HG03439 (cell line): ENCODE measurements around the gene HLA-DQB1.

Experiments
- ATAC-seq: cut with Tn5 transposase; IDR thresholded peaks from one replicate; pipeline ENCODE4 v1.9.1; 2021; ENCODE audit warnings: mild to moderate bottlenecking, moderate library complexity; ENCODE audit not compliant: unreplicated experiment

The HLA-DQB1 gene

GRCh38 chr6:32627831-32628230, 38.6 kb downstream of the HLA-DQB1 start:
- ATAC-seq: no peak

DNA sequence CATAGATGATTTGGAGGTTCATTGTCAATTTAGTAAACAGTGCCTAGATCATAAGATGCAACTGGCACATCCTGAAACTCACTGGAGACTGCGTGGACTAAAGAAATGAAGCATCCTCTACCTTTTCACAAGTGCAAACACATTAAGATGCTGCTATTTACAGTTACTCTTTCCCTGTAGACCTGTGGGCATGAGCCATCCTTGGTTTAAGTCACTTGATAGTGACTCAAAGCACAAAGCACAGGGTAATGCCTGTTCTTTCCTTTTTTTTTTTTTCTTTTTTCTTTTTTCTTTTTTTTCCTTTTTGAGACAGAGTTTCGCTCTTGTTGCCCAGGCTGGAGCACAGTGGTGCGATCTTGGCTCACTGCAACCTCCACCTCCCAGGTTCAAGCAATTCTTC, 39.2 kb downstream of the HLA-DQB1 start:
- ATAC-seq: no peak

GRCh38 chr6:32625137-32625536, 41.3 kb downstream of the HLA-DQB1 start:
- ATAC-seq: no peak

DNA sequence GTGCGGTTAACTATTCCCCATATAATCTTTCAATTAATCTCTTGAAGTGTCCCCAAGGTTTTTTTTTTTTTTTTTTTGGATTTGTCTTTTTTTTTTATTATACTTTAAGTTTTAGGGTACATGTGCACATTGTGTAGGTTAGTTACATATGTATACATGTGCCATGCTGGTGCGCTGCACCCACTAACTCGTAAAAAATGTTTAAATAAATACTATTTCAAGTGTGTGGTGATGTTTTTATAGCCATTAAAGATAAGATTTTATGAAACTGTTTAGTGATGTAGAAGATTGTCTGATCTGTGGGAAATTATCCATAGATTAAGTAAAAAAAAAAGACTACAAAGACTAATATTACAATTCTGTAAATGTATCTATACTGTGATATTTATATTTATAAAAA, 41.9 kb downstream of the HLA-DQB1 start:
- no peak for ATAC-seq

GRCh38 chr6:32623693-32624092, 42.8 kb downstream of the HLA-DQB1 start:
- no peak for ATAC-seq

DNA sequence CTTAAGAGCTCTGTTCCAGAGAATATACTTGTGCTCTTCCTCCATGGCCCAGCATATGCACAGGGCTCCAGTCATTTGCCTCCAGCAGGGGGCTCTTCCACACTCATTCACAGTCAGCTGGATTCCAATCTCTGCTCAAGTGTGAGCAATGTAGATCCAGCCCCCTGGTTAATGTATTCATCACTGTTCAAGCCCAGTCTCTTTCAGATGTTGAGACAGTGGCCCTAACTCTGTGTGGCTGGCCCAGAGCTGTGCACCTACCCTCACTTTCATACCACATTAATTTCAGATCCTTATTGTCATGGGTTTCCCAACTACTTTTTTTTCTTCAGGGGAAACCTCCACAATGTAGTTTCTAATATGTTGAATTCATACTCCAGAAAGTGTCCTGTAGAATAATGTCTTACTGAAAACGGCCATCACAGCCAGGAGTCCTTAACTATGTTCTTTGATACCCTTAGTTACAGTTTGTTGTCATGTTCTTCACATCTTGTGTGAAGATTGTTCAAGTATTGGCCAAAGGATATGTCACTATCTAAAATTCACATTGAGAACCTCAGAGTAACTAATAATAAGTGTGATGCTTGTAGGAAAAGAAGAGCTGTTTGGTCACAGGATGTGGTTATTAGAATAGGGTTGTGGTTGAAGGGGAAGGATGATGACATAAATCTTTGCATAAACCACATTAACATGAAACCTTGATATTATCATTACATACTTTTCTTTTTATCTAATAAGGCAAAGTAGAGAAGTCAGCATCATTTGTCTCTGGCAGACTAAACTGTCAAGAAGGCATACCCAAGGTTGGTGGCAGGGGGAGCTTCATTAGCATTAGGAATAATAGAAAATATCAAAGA, 43.7 kb downstream of the HLA-DQB1 start:
- ATAC-seq: peak; percentile 73

DNA sequence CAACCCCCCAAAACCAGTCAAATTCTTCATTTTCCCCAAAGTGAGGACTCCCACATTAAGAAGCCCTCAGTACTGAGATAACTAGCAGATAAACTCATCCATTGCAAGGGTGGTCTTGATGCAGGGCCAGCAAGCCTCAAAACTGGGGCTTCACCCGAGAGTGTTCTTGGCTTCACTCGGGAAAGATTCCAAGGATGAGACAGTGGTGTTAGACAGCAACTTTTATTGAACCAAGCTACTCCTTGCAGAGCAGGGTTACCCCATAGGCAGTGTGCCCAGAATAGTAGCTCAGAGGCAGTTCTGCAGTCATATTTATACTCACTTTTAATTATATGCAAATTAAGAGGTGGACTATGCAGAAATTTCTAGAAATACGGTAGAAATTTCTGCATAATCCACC, 45.1 kb downstream of the HLA-DQB1 start:
- ATAC-seq: no peak

DNA sequence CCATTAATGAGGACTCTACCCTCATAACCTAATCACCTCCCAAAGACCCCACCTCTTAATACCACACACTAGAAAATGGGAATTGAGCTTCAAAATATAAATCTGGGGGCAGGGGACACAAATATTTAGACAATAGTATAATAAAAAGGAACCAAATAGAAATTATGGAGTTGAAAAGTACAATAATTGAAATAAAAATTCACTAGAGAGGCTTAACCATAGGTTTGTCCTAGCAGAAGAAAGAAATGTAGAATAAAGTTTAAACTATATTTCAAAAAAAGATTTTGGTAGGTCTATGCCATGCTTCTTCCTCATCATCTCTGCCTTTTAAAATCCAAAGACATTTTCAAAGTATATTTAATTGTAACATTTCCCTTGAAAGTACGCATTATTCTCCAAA, 48.7 kb downstream of the HLA-DQB1 start:
- no peak for ATAC-seq

DNA sequence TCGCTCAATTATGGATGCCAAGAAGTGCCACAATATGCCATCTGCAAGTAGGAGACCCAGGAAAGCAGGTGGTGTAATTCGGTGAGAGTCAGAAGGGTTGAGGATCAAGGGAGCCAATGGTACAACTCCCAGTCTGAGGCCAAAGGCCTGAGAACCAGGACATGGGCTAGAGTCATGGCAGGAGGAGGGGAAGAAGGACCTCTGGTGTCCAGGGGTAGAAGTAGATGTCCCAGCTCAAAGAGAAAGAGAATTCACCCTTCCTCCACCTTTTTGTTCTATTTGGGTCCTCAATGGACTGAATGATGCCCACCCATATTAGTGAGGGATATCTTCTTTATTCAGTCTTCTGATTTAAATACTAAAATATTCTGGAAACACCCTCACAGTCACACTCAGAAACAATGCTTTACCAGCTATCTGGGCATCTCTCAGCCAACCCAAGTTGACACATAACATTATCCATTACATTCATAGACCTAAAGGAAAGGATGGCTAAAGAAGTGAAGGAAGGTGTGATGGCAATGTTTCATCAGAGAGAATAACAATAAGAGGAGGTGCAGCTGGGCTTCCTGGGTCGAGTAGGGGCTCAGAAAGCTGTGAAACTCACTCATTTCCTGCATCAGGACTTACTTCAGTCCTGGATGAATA, 50.4 kb downstream of the HLA-DQB1 start:
- ATAC-seq: no peak

DNA sequence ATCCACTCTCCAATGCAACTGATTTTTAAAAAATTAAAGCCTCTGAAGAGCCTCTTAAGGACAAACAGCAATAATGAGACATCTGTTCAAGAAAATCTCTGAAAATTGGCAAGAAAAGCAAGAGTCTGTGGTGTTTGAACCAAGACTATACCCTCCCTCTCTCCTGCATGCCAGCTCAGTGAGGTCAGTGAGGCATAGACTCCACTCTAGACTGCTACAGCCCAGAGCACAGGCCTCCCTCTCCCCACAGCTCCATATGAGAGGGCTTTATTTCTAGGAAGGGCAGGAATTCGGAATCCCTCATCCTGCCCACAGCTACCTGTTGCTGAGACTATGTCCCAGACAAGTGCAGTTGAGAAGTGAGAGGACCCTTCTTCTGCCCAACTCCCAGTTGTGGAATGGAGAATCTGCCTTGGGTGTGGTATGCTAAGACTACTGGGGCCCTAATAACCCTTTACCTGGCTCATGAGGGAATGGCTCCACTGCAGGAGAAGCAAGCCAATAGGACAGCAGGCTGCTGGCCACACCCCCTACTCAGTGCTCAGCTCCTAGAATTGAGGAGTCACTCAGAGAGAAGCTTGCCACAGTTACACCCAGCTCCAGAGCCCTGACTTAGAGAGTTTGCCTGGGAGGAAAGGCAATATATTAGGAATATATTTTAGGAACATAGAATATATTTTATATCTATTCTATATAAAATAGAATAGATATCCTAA, 51.9 kb downstream of the HLA-DQB1 start:
- no peak for ATAC-seq

DNA sequence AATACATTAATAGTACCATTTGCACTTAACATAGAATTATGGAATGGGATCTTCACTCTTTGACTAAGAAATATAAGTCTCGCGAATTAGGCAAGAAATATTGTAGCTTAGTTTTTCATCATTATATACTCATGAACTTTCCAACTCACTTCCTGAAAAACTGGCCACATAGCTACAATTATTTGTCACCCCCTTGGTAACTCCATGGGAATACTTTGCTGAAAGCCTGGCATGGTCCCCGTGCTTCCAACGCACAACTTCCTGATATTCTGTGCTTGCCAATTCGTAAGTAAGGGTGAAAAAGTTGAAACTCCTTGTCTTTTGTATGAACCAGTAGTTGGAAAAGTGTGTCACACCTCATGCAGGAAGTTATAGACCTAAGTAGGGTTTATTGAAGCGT, 53.0 kb downstream of the HLA-DQB1 start:
- ATAC-seq: no peak

GRCh38 chr6:32610682-32611296, 55.7 kb downstream of the HLA-DQB1 start:
- no peak for ATAC-seq

DNA sequence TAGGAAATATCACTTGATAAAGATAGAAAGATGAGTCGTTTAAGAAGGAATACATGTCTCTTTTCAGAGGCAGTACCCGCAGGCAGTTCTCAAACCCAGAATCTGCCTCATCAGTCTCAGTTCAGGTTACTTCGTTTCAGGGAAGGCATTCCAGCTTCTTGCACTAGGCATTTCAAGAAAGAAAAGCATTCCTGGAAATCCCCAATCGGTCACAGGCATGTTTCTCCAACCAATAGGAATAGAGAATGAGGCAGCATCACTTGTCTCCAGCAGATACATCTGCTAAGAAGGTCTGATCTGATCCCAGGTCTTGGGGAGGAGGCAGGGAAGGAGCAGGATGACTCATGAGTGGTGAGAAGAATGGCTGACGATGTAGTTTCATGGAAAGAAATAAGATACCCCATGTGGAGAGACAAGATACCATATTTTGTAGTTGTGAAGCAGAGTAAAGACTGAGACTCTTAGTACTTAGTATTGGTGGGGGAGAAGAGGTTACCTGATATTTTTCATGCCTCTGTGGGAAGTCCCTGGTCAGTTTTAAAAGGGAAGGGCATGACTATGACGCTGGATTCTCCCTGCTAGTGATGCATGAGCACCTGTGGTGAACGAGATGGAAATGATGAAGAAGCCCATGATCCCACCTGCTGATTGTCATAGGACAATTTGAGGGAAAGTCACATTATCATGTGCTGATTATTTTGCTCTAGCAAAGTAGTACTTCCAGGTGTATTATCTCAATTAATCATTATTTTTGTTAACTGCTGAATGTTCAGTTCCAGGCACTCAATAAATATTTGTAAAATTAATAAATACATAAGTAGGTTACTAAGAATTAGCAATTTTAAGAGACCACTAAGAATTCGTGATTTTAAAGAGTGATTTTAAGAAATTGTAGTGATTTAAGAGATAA, 56.5 kb downstream of the HLA-DQB1 start:
- peak; percentile 89 for ATAC-seq
